H9 (cell line): ENCODE results near the gene DISP1. TPM values are rescaled to one million over a fixed set of nuclear protein-coding genes. Genes with fewer than 3 reads are reported as not detected.

ENCODE experiments used
- DNase-seq: peaks from one replicate; pipeline ENCODE4 v3.0.0-alpha.2; 2017
- H2AFZ ChIP-seq: one replicate; pipeline ENCODE4 v1.6.1; 2013; ENCODE audit warnings: mild to moderate bottlenecking, low read length, control low read depth, moderate library complexity
- H2AK5ac ChIP-seq: 2 replicates; pipeline ENCODE4 v1.6.1; 2013; ENCODE audit warnings: low read length, control low read depth, mixed read lengths; ENCODE audit not compliant: insufficient read length
- H2BK120ac ChIP-seq: one replicate; pipeline ENCODE4 v1.6.1; 2013; ENCODE audit warnings: low read depth, mild to moderate bottlenecking, low read length, control low read depth, inconsistent platforms; ENCODE audit not compliant: poor library complexity, severe bottlenecking
- H2BK12ac ChIP-seq: 2 replicates; pipeline ENCODE4 v1.6.1; 2013; ENCODE audit warnings: low read length, control low read depth, mixed read lengths, low read depth; ENCODE audit not compliant: insufficient read length
- H2BK15ac ChIP-seq: 2 replicates; pipeline ENCODE4 v1.6.1; 2013; ENCODE audit warnings: low read depth, low read length, control low read depth
- H2BK20ac ChIP-seq: one replicate; pipeline ENCODE4 v1.6.1; 2013; ENCODE audit warnings: low read depth, mild to moderate bottlenecking, low read length, control low read depth, inconsistent platforms; ENCODE audit not compliant: poor library complexity, severe bottlenecking
- H2BK5ac ChIP-seq: 2 replicates; pipeline ENCODE4 v1.6.1; 2013; ENCODE audit warnings: low read length, control low read depth, mixed read lengths; ENCODE audit not compliant: insufficient read length
- H3K14ac ChIP-seq: 2 replicates; pipeline ENCODE4 v1.6.1; 2013; ENCODE audit warnings: low read length, control low read depth; ENCODE audit not compliant: insufficient read depth
- H3K18ac ChIP-seq: 2 replicates; pipeline ENCODE4 v1.6.1; 2013; ENCODE audit warnings: low read depth, mild to moderate bottlenecking, mixed read lengths, low read length, control low read depth; ENCODE audit not compliant: insufficient read length
- H3K23ac ChIP-seq: 2 replicates; pipeline ENCODE4 v1.6.1; 2013; ENCODE audit warnings: low read length, control low read depth, mixed read lengths, low read depth; ENCODE audit not compliant: insufficient read length
- H3K23me2 ChIP-seq: 2 replicates; pipeline ENCODE4 v1.6.1; 2013; ENCODE audit warnings: low read depth, mild to moderate bottlenecking, mixed read lengths, low read length, control low read depth; ENCODE audit not compliant: insufficient read length, poor library complexity, severe bottlenecking
- H3K27ac ChIP-seq: 2 replicates; pipeline ENCODE4 v1.5.1; 2013; ENCODE audit warnings: low read length, control low read depth, mixed read lengths, low read depth; ENCODE audit not compliant: insufficient read length
- H3K27me3 ChIP-seq: 2 replicates; pipeline ENCODE4 v1.6.1; 2013; ENCODE audit warnings: low read length, control low read depth, inconsistent platforms; ENCODE audit not compliant: insufficient read depth
- H3K4ac ChIP-seq: 2 replicates; pipeline ENCODE4 v1.6.1; 2013; ENCODE audit warnings: low read depth, mild to moderate bottlenecking, control low read depth, inconsistent platforms, low read length, moderate library complexity
- H3K4me1 ChIP-seq: 2 replicates; pipeline ENCODE4 v1.6.1; 2013; ENCODE audit warnings: low read length, control low read depth, inconsistent platforms; ENCODE audit not compliant: insufficient read depth
- H3K4me2 ChIP-seq: 2 replicates; pipeline ENCODE4 v1.6.1; 2013; ENCODE audit warnings: low read length, control low read depth, mixed read lengths; ENCODE audit not compliant: insufficient read length, insufficient read depth
- H3K56ac ChIP-seq: 2 replicates; pipeline ENCODE4 v1.6.1; 2013; ENCODE audit warnings: low read depth, mild to moderate bottlenecking, mixed read lengths, low read length, control low read depth; ENCODE audit not compliant: insufficient read length
- H3K79me1 ChIP-seq: 2 replicates; pipeline ENCODE4 v1.6.1; 2013; ENCODE audit warnings: low read depth, mild to moderate bottlenecking, moderate library complexity, low read length, control low read depth, inconsistent platforms; ENCODE audit not compliant: insufficient read depth, poor library complexity, severe bottlenecking
- H3K79me2 ChIP-seq: 2 replicates; pipeline ENCODE4 v1.6.1; 2013; ENCODE audit warnings: low read length, control low read depth, inconsistent platforms; ENCODE audit not compliant: insufficient read depth
- H3K9ac ChIP-seq: 2 replicates; pipeline ENCODE4 v1.6.1; 2013; ENCODE audit warnings: low read length, control low read depth, mixed read lengths; ENCODE audit not compliant: insufficient read length; ENCODE audit errors: extremely low read depth
- H3K9me3 ChIP-seq: one replicate; pipeline ENCODE4 v1.6.1; 2013; ENCODE audit warnings: low read depth, low read length, inconsistent platforms; ENCODE audit not compliant: control insufficient read depth
- H3T11ph ChIP-seq: one replicate; pipeline ENCODE4 v1.6.1; 2013; ENCODE audit warnings: mild to moderate bottlenecking, low read length, control low read depth, inconsistent platforms
- H4K20me1 ChIP-seq: one replicate; pipeline ENCODE4 v1.6.1; 2013; ENCODE audit not compliant: control insufficient read depth, insufficient read length, insufficient read depth
- H4K5ac ChIP-seq: 2 replicates; pipeline ENCODE4 v1.6.1; 2013; ENCODE audit warnings: low read depth, mild to moderate bottlenecking, mixed read lengths, low read length, control low read depth; ENCODE audit not compliant: insufficient read length
- H4K8ac ChIP-seq: replicated peaks from 2 replicates; pipeline ENCODE4 v1.6.1; 2013; ENCODE audit warnings: low read length, control low read depth, mixed read lengths, low read depth; ENCODE audit not compliant: insufficient read length
- H4K91ac ChIP-seq: 2 replicates; pipeline ENCODE4 v1.6.1; 2013; ENCODE audit warnings: low read depth, mild to moderate bottlenecking, moderate library complexity, mixed read lengths, low read length, control low read depth; ENCODE audit not compliant: insufficient read length
- H3K27ac Mint-ChIP-seq, 3 experiments: 2 replicates in 2 of 3; 3 replicates in 1 of 3; pipeline ENCODE4 v1.8.0; 2020 to 2021; ENCODE audit warnings: mixed read lengths in 3 of 3, mild to moderate bottlenecking in 1 of 3, moderate library complexity in 1 of 3
- H3K27me3 Mint-ChIP-seq: 2 replicates; pipeline ENCODE4 v1.8.0; 2021; ENCODE audit warnings: low read depth, mild to moderate bottlenecking, moderate library complexity, mixed read lengths
- H3K36me3 Mint-ChIP-seq, 3 experiments: 2 replicates in 2 of 3; 3 replicates in 1 of 3; pipeline ENCODE4 v1.8.0; 2020 to 2021; ENCODE audit warnings: low read depth in 3 of 3, mixed read lengths in 3 of 3; ENCODE audit not compliant: insufficient read depth in 1 of 3
- H3K4me1 Mint-ChIP-seq, 2 experiments: 2 replicates each; pipeline ENCODE4 v1.8.0; 2020; ENCODE audit warnings: mixed read lengths in 2 of 2
- H3K4me3 Mint-ChIP-seq, 2 experiments: 2 replicates in 1 of 2; 3 replicates in 1 of 2; pipeline ENCODE4 v1.8.0; 2020 to 2021; ENCODE audit warnings: mild to moderate bottlenecking in 2 of 2, mixed read lengths in 2 of 2, moderate library complexity in 1 of 2
- H3K9me3 Mint-ChIP-seq, 2 experiments: 2 replicates in 1 of 2; 3 replicates in 1 of 2; pipeline ENCODE4 v1.8.0; 2020; ENCODE audit warnings: mild to moderate bottlenecking in 2 of 2, mixed read lengths in 2 of 2, moderate library complexity in 1 of 2
- CTCF ChIP-seq: fragments of 200-600 bp; sonication (generic); conservative IDR thresholded peaks from 3 replicates; pipeline ENCODE4 v1.8.0; 2021; ENCODE audit warnings: antibody characterized with exemption, mild to moderate bottlenecking
- WGBS: extraction: QIAGEN DNeasy Blood & Tissue Kit; methylation state at CpG from one replicate; pipeline ENCODE4 v1.1.7; 2013; ENCODE audit warnings: missing lambda C conversion rate, low lambda C conversion rate, mixed read lengths; ENCODE audit not compliant: insufficient read length; ENCODE audit errors: extremely low coverage; 5-methylcytosine and 5-hydroxymethylcytosine counted together
- total RNA-seq: library from RNA; stranded (reverse); gene quantifications from 2 replicates; pipeline ENCODE4 v1.2.1, GENCODE V29; 2021

Gene DISP1
- total RNA-seq, 1 experiment from 2014 or later: 2.6 TPM

GRCh38 chr1:222769181-222769580, 45.7 kb upstream of the DISP1 start:
- H3K23ac ChIP-seq: no peak overlapping the region
- no peak overlapping the region for H4K5ac ChIP-seq
- H3K4me1 ChIP-seq: no peaks in the 10 kb centered on the region
- H3K4ac ChIP-seq: no peak overlapping the region
- Mint-ChIP-seq H3K27me3 (peaks cover 5% of the 10 kb centered on the region), H3K9me3 (peaks cover 34 to 38% of the 10 kb centered on the region in 2 experiments), H3K36me3 (peaks cover 8 to 28% (median 9%) of the 10 kb centered on the region in 3 experiments), H3K27ac (no peak overlapping the region), H3K4me1 (peaks cover 2 to 4% of the 10 kb centered on the region in 2 experiments; a peak in 3 of 4 replicates), H3K4me3 (no peak overlapping the region)
- H3K14ac ChIP-seq: no peak overlapping the region
- no peak overlapping the region for H2BK5ac ChIP-seq
- no peaks in the 10 kb centered on the region for H3K27me3 ChIP-seq
- H3T11ph ChIP-seq: no peak overlapping the region
- no CpG with 5 or more reads among the region's 1 CpG for WGBS
- H2AK5ac ChIP-seq: no peak overlapping the region
- no peak overlapping the region for H3K9ac ChIP-seq
- H3K56ac ChIP-seq: no peak overlapping the region
- no peak overlapping the region for H2BK15ac ChIP-seq
- H4K8ac ChIP-seq: no peak overlapping the region
- no peak overlapping the region for H4K91ac ChIP-seq
- H3K4me2 ChIP-seq: no peak overlapping the region
- no peak overlapping the region for H2AFZ ChIP-seq
- peaks cover 10% of the 10 kb centered on the region for H3K9me3 ChIP-seq
- H3K27ac ChIP-seq: no peak overlapping the region
- no peaks in the 10 kb centered on the region for H3K79me2 ChIP-seq
- H3K79me1 ChIP-seq: no peaks in the 10 kb centered on the region
- no peak overlapping the region for H2BK20ac ChIP-seq
- peak; percentile 48 for TF ChIP-seq CTCF
- H4K20me1 ChIP-seq: no peaks in the 10 kb centered on the region
- H2BK120ac ChIP-seq: no peak overlapping the region
- no peak for DNase-seq
- no peak overlapping the region for H2BK12ac ChIP-seq
- H3K23me2 ChIP-seq: no peaks in the 10 kb centered on the region
- H3K18ac ChIP-seq: no peak overlapping the region
